Lung (tissue), 12 donors: ENCODE data around the gene LRRIQ4. TPM values are rescaled to one million over a fixed set of nuclear protein-coding genes. Genes with fewer than 3 reads are reported as not detected.

ENCODE experiments used
- ATAC-seq: fragments of 200-7000 bp; cut with Tn5 transposase; one replicate; pipeline ENCODE4 v1.9.1; 2020; ENCODE audit warnings: moderate number of reproducible peaks; ENCODE audit not compliant: insufficient read depth, low FRiP score
- DNase-seq, 3 donors: peaks; one replicate each; pipeline ENCODE4 v3.0.0-alpha.2; 2013 to 2017
- H3K27ac ChIP-seq, 2 donors: one replicate each; pipeline ENCODE4 v1.5.1; 2013; ENCODE audit warnings: mild to moderate bottlenecking in 2 of 2, moderate library complexity in 2 of 2, control low read depth in 1 of 2, inconsistent platforms in 1 of 2, low read depth in 1 of 2, low read length in 1 of 2
- H3K27me3 ChIP-seq, 3 donors: one replicate each; pipeline ENCODE4 v1.5.1; 2013; ENCODE audit warnings: low read length in 2 of 3; ENCODE audit not compliant: control insufficient read depth in 3 of 3, insufficient read depth in 3 of 3
- H3K36me3 ChIP-seq, 4 donors: one replicate each; pipeline ENCODE4 v1.5.1; 2013; ENCODE audit warnings: low read length in 4 of 4, mild to moderate bottlenecking in 1 of 4, moderate library complexity in 1 of 4; ENCODE audit not compliant: control insufficient read depth in 4 of 4, insufficient read depth in 4 of 4
- H3K4me1 ChIP-seq, 5 donors: one replicate each; pipeline ENCODE4 v1.5.1; 2013; ENCODE audit warnings: low read length in 5 of 5, mild to moderate bottlenecking in 2 of 5, moderate library complexity in 1 of 5; ENCODE audit not compliant: control insufficient read depth in 5 of 5, insufficient read depth in 5 of 5
- H3K4me3 ChIP-seq: one replicate; pipeline ENCODE4 v1.5.1; 2013; ENCODE audit warnings: mild to moderate bottlenecking, control low read depth, moderate library complexity
- H3K9ac ChIP-seq, 2 donors: one replicate each; pipeline ENCODE4 v1.5.1; 2013; ENCODE audit warnings: low read length in 2 of 2, control low read depth in 1 of 2; ENCODE audit not compliant: insufficient read depth in 1 of 2
- H3K9me3 ChIP-seq, 4 donors: one replicate each; pipeline ENCODE4 v1.5.1; 2013; ENCODE audit warnings: low read length in 3 of 4, mild to moderate bottlenecking in 1 of 4, moderate library complexity in 1 of 4; ENCODE audit not compliant: control insufficient read depth in 4 of 4, insufficient read depth in 3 of 4
- CTCF ChIP-seq: IDR thresholded peaks from 2 replicates; pipeline ENCODE4 v1.5.1; 2012; ENCODE audit warnings: mild to moderate bottlenecking; ENCODE audit errors: control extremely low read depth, extremely low read depth
- WGBS, 2 donors: extraction: QIAGEN DNeasy Blood & Tissue Kit; methylation state at CpG; one replicate each; pipeline ENCODE4 v1.1.7; 2013; 5-methylcytosine and 5-hydroxymethylcytosine counted together
- polyA plus RNA-seq, 2 donors: library from polyadenylated mRNA; stranded (reverse); fragments of 200-250 nt; gene quantifications; one replicate each; pipeline ENCODE4 v1.2.1, GENCODE V29; 2013
- total RNA-seq, 2 donors: library from RNA; depleted of rRNA in 1 of 2; stranded (reverse); fragments of >200 nt in 1 of 2; gene quantifications; one replicate each; pipeline ENCODE4 v1.2.1, GENCODE V29; 2014 to 2021
- donor health status: control.
- donor health status: control.
- donor health status: Bipolar disorder and iron deficiency.
- donor health status: healthy.
- donor health status: DM: yes; HTN: yes; CAD: no.

LRRIQ4 gene
- total and polyA plus RNA-seq, 4 donors: 0.03 to 0.09 TPM; not detected in 2

- H3K27me3 ChIP-seq: no peaks in the 10 kb centered on the region
- H3K27ac ChIP-seq: no peak overlapping the region
- no peaks in the 10 kb centered on the region for H3K9me3 ChIP-seq
- no peak for ATAC-seq
- no peak for DNase-seq
- no peak for TF ChIP-seq CTCF
- no peak overlapping the region for H3K4me3 ChIP-seq
- 35 to 72% methylated on average over 1 of the region's 1 CpG for WGBS, 2 donors
- H3K9ac ChIP-seq: no peak overlapping the region
- peaks cover 0 to 1% (median 0%) of the 10 kb centered on the region in 5 donors for H3K4me1 ChIP-seq
- peaks cover 11 to 22% (median 18%) of the 10 kb centered on the region in 4 donors for H3K36me3 ChIP-seq
Observed at GRCh38 chr3:169787791-169788190, 24.9 kb upstream of the LRRIQ4 start.

GRCh38 chr3:169790219-169790618 lies 22.5 kb upstream of the LRRIQ4 start:
- DNase-seq (no peak), ATAC-seq (no peak)
- Histone ChIP-seq H3K27ac (no peak overlapping the region), H3K27me3 (no peaks in the 10 kb centered on the region), H3K36me3 (peaks cover 11 to 25% (median 18%) of the 10 kb centered on the region in 4 donors), H3K9ac (no peak overlapping the region), H3K4me3 (no peak overlapping the region), H3K4me1 (peaks cover 0 to 1% (median 0%) of the 10 kb centered on the region in 5 donors), H3K9me3 (no peaks in the 10 kb centered on the region)
- TF ChIP-seq CTCF: no peak

DNA sequence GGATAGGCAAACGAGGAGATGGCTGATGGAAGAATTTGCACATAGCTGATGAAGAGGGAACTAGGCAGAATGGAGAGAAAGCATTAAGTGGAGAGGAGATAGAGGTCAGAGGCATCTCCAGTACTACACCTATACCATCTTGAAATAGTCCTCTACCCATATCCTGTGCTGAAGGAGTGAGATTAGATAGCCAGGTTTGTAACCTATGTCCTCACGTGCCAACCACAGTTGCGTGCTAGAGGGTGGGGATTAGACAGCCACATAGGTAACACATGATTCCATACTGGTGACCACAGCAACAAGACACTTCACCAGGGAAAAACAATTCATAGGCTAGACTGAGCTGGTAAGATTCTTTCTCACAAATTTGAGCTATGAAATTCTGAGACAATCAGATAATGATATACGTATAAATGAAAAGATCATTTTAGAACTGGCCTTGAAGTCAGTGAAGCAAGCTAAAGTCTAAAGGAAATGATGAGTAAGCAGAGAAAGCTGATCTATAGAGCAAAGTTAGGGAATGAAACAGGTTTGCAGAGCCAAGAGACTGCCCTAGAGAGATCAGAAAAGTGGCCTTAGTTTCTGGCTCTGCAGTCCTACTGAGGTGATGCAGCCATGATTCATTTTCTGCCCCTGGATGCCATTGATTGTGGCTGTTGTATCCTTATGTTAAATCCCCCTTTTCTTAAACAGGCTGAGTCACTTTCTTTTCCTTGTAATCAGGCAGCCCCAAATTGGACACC lies 21.8 kb upstream of the LRRIQ4 start:
- Histone ChIP-seq H3K27me3 (no peaks in the 10 kb centered on the region), H3K36me3 (peaks cover 8 to 21% (median 16%) of the 10 kb centered on the region in 4 donors), H3K9ac (no peak overlapping the region), H3K9me3 (no peaks in the 10 kb centered on the region), H3K4me3 (no peak overlapping the region), H3K4me1 (peaks cover 0 to 1% (median 0%) of the 10 kb centered on the region in 5 donors), H3K27ac (no peak overlapping the region)
- 95 to 96% methylated on average over 4 of the region's 4 CpGs for WGBS, 2 donors
- DNase-seq: no peak
- TF ChIP-seq CTCF: no peak
- no peak for ATAC-seq
